ENCODE measurements around the gene ICA1L.

ICA1L gene

DNA sequence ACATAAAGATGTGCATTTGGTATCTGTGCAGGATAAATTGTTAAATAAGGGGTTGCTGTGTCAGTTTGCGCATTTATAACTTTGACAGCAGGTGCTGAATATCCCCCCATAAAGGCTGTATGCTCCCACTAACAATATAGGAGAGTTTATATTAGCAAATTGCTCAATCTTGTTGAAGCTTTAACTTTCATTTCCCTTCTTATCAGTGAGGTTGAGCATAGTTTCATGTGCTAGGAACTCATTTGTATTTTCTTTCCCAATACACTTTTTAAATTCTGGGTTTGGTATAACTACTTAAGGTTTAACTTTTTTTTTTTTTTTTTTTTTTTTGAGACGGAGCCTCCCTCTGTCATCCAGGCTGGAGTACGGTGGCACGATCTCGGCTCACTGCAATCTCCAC is 147.8 kb downstream of the ICA1L start:
- DNase-seq: no peak
